ENCODE results near the gene OGG1.

The OGG1 gene

GRCh38 chr3:9803494-9803893 lies 53.7 kb downstream of the OGG1 start:
- no peak for DNase-seq (ENCODE audit: extremely low read depth, low read depth)
- TF ChIP-seq CTCF (IDR thresholded peaks at IDR 0.05; ENCODE audit: low read depth, low read length) = no peak

GRCh38 chr3:9804996-9805395 lies 55.2 kb downstream of the OGG1 start:
- no peak for DNase-seq (ENCODE audit: extremely low read depth, low read depth)
- no peak for TF ChIP-seq CTCF (IDR thresholded peaks at IDR 0.05; ENCODE audit: low read depth, low read length)

- TF ChIP-seq CTCF (IDR thresholded peaks at IDR 0.05; ENCODE audit: low read depth, low read length) = no peak
- DNase-seq (ENCODE audit: extremely low read depth, low read depth) = no peak
Measured at GRCh38 chr3:9806137-9806536, 56.4 kb downstream of the OGG1 start.

All from AG09319 (cell line).